Measurements from ENCODE around the gene ATXN1. TPM values are rescaled to one million over a fixed set of nuclear protein-coding genes. Genes with fewer than 3 reads are reported as not detected.

ATXN1 gene
- total and polyA plus RNA-seq, 2 of the 13 experiments (the other 11 are each of a cell fraction or from before 2014, with no cell fraction given) = 20.7 to 39.5 TPM

DNA sequence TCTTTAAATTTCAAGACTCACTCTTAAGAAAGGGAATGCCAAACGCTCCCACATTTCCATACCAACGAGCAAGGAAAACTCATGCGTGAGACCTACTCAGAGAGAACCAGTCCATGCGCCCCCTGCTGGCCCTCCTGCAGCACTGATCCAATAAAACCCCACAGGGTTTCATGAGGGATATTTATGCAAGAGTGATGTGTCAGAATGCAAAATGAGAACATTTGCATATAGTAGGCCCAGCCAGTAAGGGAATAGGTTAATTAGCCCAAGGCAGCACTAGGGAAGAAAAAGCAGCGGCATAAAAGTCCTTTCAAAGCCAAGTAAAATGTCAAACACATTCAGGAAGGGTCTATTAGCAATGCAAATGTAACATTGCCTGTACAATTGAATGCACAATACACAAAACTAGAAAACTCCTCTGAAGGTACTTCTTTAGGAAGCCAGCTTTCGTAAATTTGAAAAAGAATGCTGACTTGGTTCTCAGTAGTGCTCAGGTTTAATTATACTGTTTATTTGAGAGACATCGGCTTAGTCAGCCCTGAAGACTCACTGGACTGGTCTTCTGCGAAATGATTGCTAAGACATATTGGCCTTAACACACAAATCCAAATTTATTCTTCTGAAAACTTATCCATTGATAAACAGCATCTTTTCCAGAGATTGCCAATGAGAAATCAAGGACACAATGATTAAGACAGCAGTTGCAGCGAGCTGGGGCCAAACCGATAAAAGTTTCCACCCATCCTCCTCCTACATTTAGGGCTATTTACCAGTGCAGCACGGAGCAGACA, 429.7 kb downstream of the ATXN1 start (continued):
- TF ChIP-seq, protein P1, sequence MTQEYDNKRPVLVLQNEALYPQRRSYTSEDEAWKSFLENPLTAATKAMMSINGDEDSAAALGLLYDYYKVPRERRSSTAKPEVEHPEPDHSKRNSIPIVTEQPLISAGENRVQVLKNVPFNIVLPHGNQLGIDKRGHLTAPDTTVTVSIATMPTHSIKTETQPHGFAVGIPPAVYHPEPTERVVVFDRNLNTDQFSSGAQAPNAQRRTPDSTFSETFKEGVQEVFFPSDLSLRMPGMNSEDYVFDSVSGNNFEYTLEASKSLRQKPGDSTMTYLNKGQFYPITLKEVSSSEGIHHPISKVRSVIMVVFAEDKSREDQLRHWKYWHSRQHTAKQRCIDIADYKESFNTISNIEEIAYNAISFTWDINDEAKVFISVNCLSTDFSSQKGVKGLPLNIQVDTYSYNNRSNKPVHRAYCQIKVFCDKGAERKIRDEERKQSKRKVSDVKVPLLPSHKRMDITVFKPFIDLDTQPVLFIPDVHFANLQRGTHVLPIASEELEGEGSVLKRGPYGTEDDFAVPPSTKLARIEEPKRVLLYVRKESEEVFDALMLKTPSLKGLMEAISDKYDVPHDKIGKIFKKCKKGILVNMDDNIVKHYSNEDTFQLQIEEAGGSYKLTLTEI (CRISPR knock-in tag; conservative IDR thresholded peaks at IDR 0.05) = no peak
- TF ChIP-seq AHDC1 (CRISPR knock-in tag; IDR thresholded peaks at IDR 0.05; ENCODE audit: borderline replicate concordance) (no peak), RNF2 (conservative IDR thresholded peaks at IDR 0.05; ENCODE audit: low read depth) (no peak), ZNF34 (CRISPR knock-in tag; IDR thresholded peaks at IDR 0.05; ENCODE audit: borderline replicate concordance) (no peak), CTCF (CRISPR knock-in tag; IDR thresholded peaks at IDR 0.05) (peak; percentile 84), TBX3 (IDR thresholded peaks at IDR 0.05; ENCODE audit: borderline replicate concordance) (no peak), ZBTB44 (CRISPR knock-in tag; IDR thresholded peaks at IDR 0.05) (no peak), ISX (CRISPR knock-in tag; conservative IDR thresholded peaks at IDR 0.05) (no peak), ZNF746 (CRISPR knock-in tag; IDR thresholded peaks at IDR 0.05) (no peak), ZBTB25 (CRISPR knock-in tag; IDR thresholded peaks at IDR 0.05) (0 out of 2 replicates have a peak, but pooled peaks have one; percentile 8), KLF16 (CRISPR knock-in tag; IDR thresholded peaks at IDR 0.05) (0 out of 4 replicates have a peak, but pooled peaks of 1 of the 2 experiments have one; percentile 7)
